Keratinocyte (primary cell): ENCODE results near the gene TFF1. TPM values are rescaled to one million over a fixed set of nuclear protein-coding genes. Genes with fewer than 3 reads are reported as not detected.

Experiments
- DNase-seq: peaks from one replicate; pipeline ENCODE4 v3.0.0-alpha.2; 2011; ENCODE audit warnings: low read depth, missing footprints, low spot score
- FAIRE-seq: peaks from 2 replicates; lab custom pipeline; 2011; peaks lifted over from hg19 to GRCh38; lab: Jason Lieb, UNC
- H2AFZ ChIP-seq: 2 replicates; pipeline ENCODE4 v1.6.0; 2012; ENCODE audit warnings: low read length, control low read depth, inconsistent platforms; ENCODE audit not compliant: control insufficient read depth
- H3K27ac ChIP-seq: 2 replicates; pipeline ENCODE4 v1.5.1; 2011; ENCODE audit warnings: low read length; ENCODE audit not compliant: control insufficient read depth, insufficient read depth
- H3K27me3 ChIP-seq: 3 replicates; pipeline ENCODE4 v1.6.0; 2011; ENCODE audit warnings: low read length; ENCODE audit not compliant: control insufficient read depth, insufficient read depth; ENCODE audit errors: extremely low read depth
- H3K36me3 ChIP-seq, 2 experiments: 2 replicates in 1 of 2; 3 replicates in 1 of 2; pipeline ENCODE4 v1.5.1; 2011; ENCODE audit warnings: low read length in 2 of 2, mild to moderate bottlenecking in 1 of 2; ENCODE audit not compliant: control insufficient read depth in 2 of 2, insufficient read depth in 2 of 2; ENCODE audit errors: extremely low read depth in 1 of 2
- H3K4me1 ChIP-seq: 3 replicates; pipeline ENCODE4 v1.5.1; 2011; ENCODE audit warnings: low read length; ENCODE audit not compliant: control insufficient read depth, insufficient read depth; ENCODE audit errors: extremely low read depth
- H3K4me2 ChIP-seq: 3 replicates; pipeline ENCODE4 v1.6.0; 2011; ENCODE audit warnings: low read depth, low read length; ENCODE audit not compliant: control insufficient read depth, insufficient read depth; ENCODE audit errors: extremely low read depth
- H3K4me3 ChIP-seq, 3 experiments: fragments of 200-600 bp in 1 of 3; sonication (generic) in 1 of 3; 2 replicates in 2 of 3; 3 replicates in 1 of 3; pipeline ENCODE4 v1.5.1; 2011 to 2016; ENCODE audit warnings: low read length in 3 of 3, mild to moderate bottlenecking in 3 of 3, control low read depth in 2 of 3, inconsistent platforms in 1 of 3, low read depth in 1 of 3, mixed read lengths in 1 of 3, mixed run types in 1 of 3, moderate library complexity in 1 of 3; ENCODE audit not compliant: control insufficient read depth in 2 of 3, insufficient read depth in 2 of 3; ENCODE audit errors: extremely low read depth in 1 of 3
- H3K79me2 ChIP-seq: 2 replicates; pipeline ENCODE4 v1.6.0; 2012; ENCODE audit warnings: low read length; ENCODE audit not compliant: control insufficient read depth, insufficient read depth
- H3K9ac ChIP-seq: 3 replicates; pipeline ENCODE4 v1.6.0; 2011; ENCODE audit warnings: low read length; ENCODE audit not compliant: control insufficient read depth, insufficient read depth; ENCODE audit errors: extremely low read depth
- H3K9me1 ChIP-seq: 3 replicates; pipeline ENCODE4 v1.6.0; 2011; ENCODE audit warnings: low read length; ENCODE audit not compliant: control insufficient read depth, insufficient read depth; ENCODE audit errors: extremely low read depth
- H3K9me3 ChIP-seq: 2 replicates; pipeline ENCODE4 v1.5.1; 2012; ENCODE audit warnings: low read depth, low read length; ENCODE audit not compliant: control insufficient read depth
- H4K20me1 ChIP-seq: 3 replicates; pipeline ENCODE4 v1.6.0; 2011; ENCODE audit warnings: low read length; ENCODE audit not compliant: control insufficient read depth, insufficient read depth; ENCODE audit errors: extremely low read depth
- CTCF ChIP-seq, 3 experiments: IDR thresholded peaks in 1 of 3; conservative IDR thresholded peaks in 1 of 3; optimal IDR thresholded peaks in 1 of 3; 2 replicates in 2 of 3; 3 replicates in 1 of 3; pipeline versions ENCODE3 to v1.5.1; 2011; ENCODE audit warnings: low read length in 3 of 3, mild to moderate bottlenecking in 3 of 3, moderate library complexity in 2 of 3, control low read depth in 1 of 3, inconsistent platforms in 1 of 3; ENCODE audit not compliant: insufficient read depth in 2 of 3; ENCODE audit errors: extremely low read depth in 1 of 3
- EZH2 ChIP-seq: IDR thresholded peaks from one replicate; pipeline ENCODE4 v1.6.1; 2012; ENCODE audit warnings: inconsistent platforms, mild to moderate bottlenecking, low read length, moderate library complexity
- dilution Hi-C: fragments of 300-500 bp; cut with MboI; formaldehyde crosslinking; loops from one replicate; pipeline ENCODE4 v1.7.0; 2020; ENCODE audit warnings: low sequenced_read_pairs; ENCODE audit not compliant: extremely low pct_ligation_motif_present
- polyA plus RNA-seq, 5 experiments: library from polyadenylated mRNA; depleted of rRNA in 3 of 5; stranded (reverse) in 3 of 5; stranded (forward) in 1 of 5; unstranded in 1 of 5; fragments of >200 nt; gene quantifications; 1 replicate in 1 of 5; 2 replicates in 3 of 5; 3 replicates in 1 of 5; pipeline versions ENCODE4 v1.2.1 to v1.2.3, GENCODE V29; 2011 to 2012; ENCODE audit warnings: missing spikeins in 2 of 5, low read depth in 1 of 5, low replicate concordance in 1 of 5

The TFF1 gene
- polyA plus RNA-seq, 1 donor (not counting 4 experiments of a cell fraction or from before 2014, with no cell fraction given) = not detected

- no peaks in the 10 kb centered on the region for H4K20me1 ChIP-seq
- no peak overlapping the region for H3K4me3 ChIP-seq
- H3K9me3 ChIP-seq = no peaks in the 10 kb centered on the region
- no peak overlapping the region for H3K4me2 ChIP-seq
- H3K36me3 ChIP-seq = no peaks in the 10 kb centered on the region
- FAIRE-seq (no peak), DNase-seq (no peak)
- no peak overlapping the region for H3K27ac ChIP-seq
- H3K79me2 ChIP-seq = no peaks in the 10 kb centered on the region
- H2AFZ ChIP-seq = no peak overlapping the region
- no peaks in the 10 kb centered on the region for H3K4me1 ChIP-seq
- TF ChIP-seq EZH2 = no peak
- TF ChIP-seq CTCF (optimal IDR thresholded peaks at IDR 0.05 in 1 of 3, IDR thresholded peaks at IDR 0.05 in 1 of 3, conservative IDR thresholded peaks at IDR 0.05 in 1 of 3; ENCODE audit: extremely low read depth in 1 of 3, insufficient read depth in 2 of 3, low read length in 3 of 3) = no peak
- no peaks in the 10 kb centered on the region for H3K9me1 ChIP-seq
- H3K9ac ChIP-seq = no peak overlapping the region
- H3K27me3 ChIP-seq = no peaks in the 10 kb centered on the region
- dilution Hi-C loops = no loop called here
These were observed 15.9 kb downstream of the TFF1 start for GRCh38 chr21:42350318-42350910.

GRCh38 chr21:42349420-42350317 is 16.7 kb downstream of the TFF1 start:
- TF ChIP-seq CTCF (optimal IDR thresholded peaks at IDR 0.05 in 1 of 3, IDR thresholded peaks at IDR 0.05 in 1 of 3, conservative IDR thresholded peaks at IDR 0.05 in 1 of 3; ENCODE audit: extremely low read depth in 1 of 3, insufficient read depth in 2 of 3, low read length in 3 of 3) (no peak), EZH2 (no peak)
- Histone ChIP-seq H3K79me2 (no peaks in the 10 kb centered on the region), H3K9ac (no peak overlapping the region), H3K27ac (no peak overlapping the region), H4K20me1 (no peaks in the 10 kb centered on the region), H2AFZ (no peak overlapping the region), H3K9me3 (no peaks in the 10 kb centered on the region), H3K27me3 (no peaks in the 10 kb centered on the region), H3K4me1 (no peaks in the 10 kb centered on the region), H3K36me3 (no peaks in the 10 kb centered on the region), H3K4me2 (no peak overlapping the region), H3K9me1 (no peaks in the 10 kb centered on the region), H3K4me3 (no peak overlapping the region)
- FAIRE-seq (no peak), DNase-seq (no peak)
- dilution Hi-C loops = loop anchor here (10.0 kb wide), 1 partner anchor 75 kb away; no protein-coding TSS in a partner anchor
